A549 (cell line): ENCODE results near the gene STXBP2. TPM values are rescaled to one million over a fixed set of nuclear protein-coding genes. Genes with fewer than 3 reads are reported as not detected.

Experiments
- ATAC-seq, 2 experiments: fragments of 200-7000 bp in 1 of 2; fragments of >200 bp in 1 of 2; cut with Nextera tagmentation in 1 of 2; cut with Tn5 transposase in 1 of 2; 3 replicates each; pipeline versions ENCODE4 v1.8.0 to v1.9.1; 2018 to 2020; ENCODE audit warnings: mild to moderate bottlenecking in 1 of 2, moderate library complexity in 1 of 2
- CTCF ChIA-PET: fragments of 300-600 bp; sonication (Branson Sonifier 250); formaldehyde crosslinking; extraction: SDS; loops from one replicate; lab custom pipeline; 2021; ENCODE audit warnings: antibody characterized with exemption, inconsistent platforms; lab: Yijun Ruan, JAX
- POLR2A ChIA-PET: fragments of 350-600 bp; formaldehyde crosslinking; extraction: SDS; loops from one replicate; lab custom pipeline; 2021; ENCODE audit warnings: antibody characterized with exemption, inconsistent platforms; lab: Yijun Ruan, JAX
- DNase-seq, 2 experiments: peaks; one replicate each; pipeline versions ENCODE4 v3.0.0 to v3.0.0-alpha.2; 2011 to 2016; ENCODE audit warnings: low read depth in 1 of 2, low spot score in 1 of 2
- FAIRE-seq: peaks from 2 replicates; lab custom pipeline; 2011; peaks lifted over from hg19 to GRCh38; lab: Jason Lieb, UNC
- H3K27ac ChIP-seq, 2 experiments: fragments of >200 bp; sonication (Bioruptor Twin); formaldehyde crosslinking; 3 replicates each; pipeline ENCODE4 v1.5.1; 2016 to 2017
- H3K4me1 ChIP-seq: fragments of >200 bp; sonication (Bioruptor Twin); formaldehyde crosslinking; 3 replicates; pipeline ENCODE4 v1.6.1; 2016
- H3K4me2 ChIP-seq: fragments of >200 bp; sonication (Bioruptor Twin); formaldehyde crosslinking; 3 replicates; pipeline ENCODE4 v1.6.1; 2016
- H3K4me3 ChIP-seq: fragments of >200 bp; sonication (Bioruptor Twin); formaldehyde crosslinking; 3 replicates; pipeline ENCODE4 v1.5.1; 2016
- H3K9me3 ChIP-seq: fragments of >200 bp; sonication (Bioruptor Twin); formaldehyde crosslinking; 3 replicates; pipeline ENCODE4 v1.6.1; 2016
- BCL3 ChIP-seq: fragments of >200 bp; sonication (Bioruptor Twin); formaldehyde crosslinking; IDR thresholded peaks from 3 replicates; pipeline ENCODE4 v1.6.1; 2016
- BHLHE40 ChIP-seq: IDR thresholded peaks from 2 replicates; pipeline ENCODE4 v1.6.1; 2012; ENCODE audit warnings: low read depth, low read length, inconsistent platforms
- CBX2 ChIP-seq: fragments of 200-600 bp; sonication (generic); IDR thresholded peaks from 2 replicates; pipeline ENCODE4 v1.6.1; 2016; ENCODE audit warnings: low read depth, mild to moderate bottlenecking, borderline replicate concordance
- CBX8 ChIP-seq: fragments of 200-600 bp; sonication (generic); IDR thresholded peaks from 2 replicates; pipeline ENCODE4 v1.6.1; 2016
- CEBPB ChIP-seq, 2 experiments: fragments of >200 bp in 1 of 2; sonication (Bioruptor Twin) in 1 of 2; formaldehyde crosslinking in 1 of 2; IDR thresholded peaks; 2 replicates each; pipeline ENCODE4 v1.6.1; 2012 to 2016
- CHD2 ChIP-seq: fragments of 150-350 bp; IDR thresholded peaks from 2 replicates; pipeline ENCODE4 v1.6.1; 2014; ENCODE audit warnings: low read length; ENCODE audit not compliant: partially characterized antibody
- EP300 ChIP-seq, 2 experiments: fragments of >200 bp; sonication (Bioruptor Twin); formaldehyde crosslinking; IDR thresholded peaks; 2 replicates in 1 of 2; 3 replicates in 1 of 2; pipeline ENCODE4 v1.6.1; 2016 to 2017
- ESRRA ChIP-seq: fragments of 150-350 bp; IDR thresholded peaks from 2 replicates; pipeline ENCODE4 v1.6.1; 2014; ENCODE audit warnings: mild to moderate bottlenecking, low read length, borderline replicate concordance
- FOSB ChIP-seq: fragments of 250-450 bp; sonication (Bioruptor Pico); IDR thresholded peaks from 2 replicates; pipeline ENCODE4 v1.5.0; 2020; ENCODE audit warnings: mild to moderate bottlenecking, moderate library complexity
- FOSL2 ChIP-seq, 2 experiments: fragments of 450-650 bp in 1 of 2; fragments of >200 bp in 1 of 2; sonication (Bioruptor Twin) in 1 of 2; formaldehyde crosslinking; IDR thresholded peaks; 2 replicates each; pipeline versions ENCODE4 v1.5.0 to v1.6.1; 2016 to 2020; ENCODE audit warnings: mild to moderate bottlenecking in 1 of 2, moderate library complexity in 1 of 2
- GATA3 ChIP-seq: IDR thresholded peaks from 2 replicates; pipeline ENCODE4 v1.6.1; 2012; ENCODE audit warnings: borderline replicate concordance
- KDM1A ChIP-seq: fragments of 200-600 bp; sonication (generic); IDR thresholded peaks from 2 replicates; pipeline ENCODE4 v1.6.1; 2016; ENCODE audit warnings: low read depth, mild to moderate bottlenecking
- MAFK ChIP-seq: fragments of 450-650 bp; IDR thresholded peaks from 2 replicates; pipeline ENCODE4 v1.6.1; 2014; ENCODE audit not compliant: partially characterized antibody
- MAZ ChIP-seq: fragments of 150-350 bp; IDR thresholded peaks from 2 replicates; pipeline ENCODE4 v1.6.1; 2014; ENCODE audit warnings: antibody characterized with exemption, low read depth, low read length, borderline replicate concordance
- MYC ChIP-seq: IDR thresholded peaks from 2 replicates; pipeline ENCODE4 v1.6.1; 2012; ENCODE audit warnings: mild to moderate bottlenecking, inconsistent platforms, low read length, improper control_type of control experiment, borderline replicate concordance
- NPAS2 ChIP-seq: fragments of 250-450 bp; sonication (Bioruptor Pico); IDR thresholded peaks from 2 replicates; pipeline ENCODE4 v1.8.0; 2022; ENCODE audit warnings: mild to moderate bottlenecking, moderate library complexity, borderline replicate concordance
- NR3C1 ChIP-seq: fragments of >200 bp; sonication (Bioruptor Twin); formaldehyde crosslinking; IDR thresholded peaks from 3 replicates; pipeline ENCODE4 v1.6.1; 2017
- POLR2AphosphoS2 ChIP-seq: conservative IDR thresholded peaks from 2 replicates; pipeline ENCODE4 v1.6.1; 2012; ENCODE audit warnings: low read length, improper control_type of control experiment, inconsistent platforms
- RCOR1 ChIP-seq: fragments of 150-350 bp; IDR thresholded peaks from 2 replicates; pipeline ENCODE4 v1.6.1; 2014; ENCODE audit warnings: antibody characterized with exemption, low read length, low read depth
- REST ChIP-seq: fragments of 200-600 bp; sonication (generic); IDR thresholded peaks from 2 replicates; pipeline ENCODE4 v1.6.1; 2016; ENCODE audit warnings: antibody characterized with exemption, mild to moderate bottlenecking, moderate library complexity
- SMC3 ChIP-seq: fragments of >200 bp; sonication (Bioruptor Twin); formaldehyde crosslinking; IDR thresholded peaks from 3 replicates; pipeline ENCODE4 v1.6.1; 2018; ENCODE audit warnings: inconsistent platforms
- TFCP2L1 ChIP-seq: fragments of 250-450 bp; sonication (Bioruptor Pico); IDR thresholded peaks from 2 replicates; pipeline ENCODE4 v1.5.0; 2021; ENCODE audit warnings: mild to moderate bottlenecking
- ZC3H11A ChIP-seq: fragments of 450-650 bp; IDR thresholded peaks from 2 replicates; pipeline ENCODE4 v1.6.1; 2014; ENCODE audit warnings: antibody characterized with exemption, mild to moderate bottlenecking
- ZSCAN20 ChIP-seq: fragments of 250-450 bp; sonication (Bioruptor Pico); IDR thresholded peaks from 2 replicates; pipeline ENCODE4 v1.8.0; 2022; ENCODE audit warnings: mild to moderate bottlenecking, moderate library complexity
- WGBS: methylation state at CpG from one replicate; pipeline ENCODE4 v1.1.6; 2017; ENCODE audit errors: missing lambda C conversion rate; 5-methylcytosine and 5-hydroxymethylcytosine counted together
- polyA plus RNA-seq, 4 experiments: library from polyadenylated mRNA; depleted of rRNA in 3 of 4; stranded (reverse); fragments of >200 nt; fragmentation: RNase III in 1 of 4; extraction: RNeasy Plus Mini Kit Qiagen cat#74134 plus additional on column Dnase treatment in 1 of 4; gene quantifications; 2 replicates in 3 of 4; 3 replicates in 1 of 4; pipeline ENCODE4 v1.2.3, GENCODE V29; 2011 to 2017
- TF ChIP-seq, protein P1 (sequence below): fragments of >200 bp; sonication (Bioruptor Twin); formaldehyde crosslinking; IDR thresholded peaks from 3 replicates; pipeline ENCODE4 v1.5.1; 2016
- TF ChIP-seq, protein P2 (sequence below): IDR thresholded peaks from 2 replicates; pipeline ENCODE4 v1.6.1; 2012

STXBP2 gene
- polyA plus RNA-seq, 2 of the 4 experiments (the other 2 are of a cell fraction), result 41.4 to 47.2 TPM

GRCh38 chr19:7603919-7604318 is 33.0 kb upstream of the STXBP2 start:
- CTCF ChIA-PET, result interaction anchor here (2.0 kb wide), 1 partner anchor 36 kb away, joined by 7 read pairs; no protein-coding TSS in a partner anchor
- FAIRE-seq (no peak), ATAC-seq (no peak), DNase-seq (no peak)
- H3K9me3 ChIP-seq, result no peaks in the 10 kb centered on the region
- no peak overlapping the region for H3K4me2 ChIP-seq
- no peak overlapping the region for H3K27ac ChIP-seq
- H3K4me1 ChIP-seq, result no peaks in the 10 kb centered on the region
- WGBS, result 65% methylated on average over 9 of the region's 9 CpGs
- POLR2A ChIA-PET, result no interaction called here
- TF ChIP-seq NPAS2 (CRISPR knock-in tag) (no peak), BCL3 (no peak), ZC3H11A (no peak), CHD2 (no peak), MAZ (no peak), POLR2AphosphoS2 (no peak), FOSL2 (IDR thresholded peaks at IDR 0.05) (no peak), FOSL2 (CRISPR knock-in tag; IDR thresholded peaks at IDR 0.05) (no peak), ZSCAN20 (no peak), ESRRA (no peak), FOSB (no peak)
- TF ChIP-seq, protein P1, sequence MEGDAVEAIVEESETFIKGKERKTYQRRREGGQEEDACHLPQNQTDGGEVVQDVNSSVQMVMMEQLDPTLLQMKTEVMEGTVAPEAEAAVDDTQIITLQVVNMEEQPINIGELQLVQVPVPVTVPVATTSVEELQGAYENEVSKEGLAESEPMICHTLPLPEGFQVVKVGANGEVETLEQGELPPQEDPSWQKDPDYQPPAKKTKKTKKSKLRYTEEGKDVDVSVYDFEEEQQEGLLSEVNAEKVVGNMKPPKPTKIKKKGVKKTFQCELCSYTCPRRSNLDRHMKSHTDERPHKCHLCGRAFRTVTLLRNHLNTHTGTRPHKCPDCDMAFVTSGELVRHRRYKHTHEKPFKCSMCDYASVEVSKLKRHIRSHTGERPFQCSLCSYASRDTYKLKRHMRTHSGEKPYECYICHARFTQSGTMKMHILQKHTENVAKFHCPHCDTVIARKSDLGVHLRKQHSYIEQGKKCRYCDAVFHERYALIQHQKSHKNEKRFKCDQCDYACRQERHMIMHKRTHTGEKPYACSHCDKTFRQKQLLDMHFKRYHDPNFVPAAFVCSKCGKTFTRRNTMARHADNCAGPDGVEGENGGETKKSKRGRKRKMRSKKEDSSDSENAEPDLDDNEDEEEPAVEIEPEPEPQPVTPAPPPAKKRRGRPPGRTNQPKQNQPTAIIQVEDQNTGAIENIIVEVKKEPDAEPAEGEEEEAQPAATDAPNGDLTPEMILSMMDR, result no peak
- H3K4me3 ChIP-seq, result no peak overlapping the region

DNA sequence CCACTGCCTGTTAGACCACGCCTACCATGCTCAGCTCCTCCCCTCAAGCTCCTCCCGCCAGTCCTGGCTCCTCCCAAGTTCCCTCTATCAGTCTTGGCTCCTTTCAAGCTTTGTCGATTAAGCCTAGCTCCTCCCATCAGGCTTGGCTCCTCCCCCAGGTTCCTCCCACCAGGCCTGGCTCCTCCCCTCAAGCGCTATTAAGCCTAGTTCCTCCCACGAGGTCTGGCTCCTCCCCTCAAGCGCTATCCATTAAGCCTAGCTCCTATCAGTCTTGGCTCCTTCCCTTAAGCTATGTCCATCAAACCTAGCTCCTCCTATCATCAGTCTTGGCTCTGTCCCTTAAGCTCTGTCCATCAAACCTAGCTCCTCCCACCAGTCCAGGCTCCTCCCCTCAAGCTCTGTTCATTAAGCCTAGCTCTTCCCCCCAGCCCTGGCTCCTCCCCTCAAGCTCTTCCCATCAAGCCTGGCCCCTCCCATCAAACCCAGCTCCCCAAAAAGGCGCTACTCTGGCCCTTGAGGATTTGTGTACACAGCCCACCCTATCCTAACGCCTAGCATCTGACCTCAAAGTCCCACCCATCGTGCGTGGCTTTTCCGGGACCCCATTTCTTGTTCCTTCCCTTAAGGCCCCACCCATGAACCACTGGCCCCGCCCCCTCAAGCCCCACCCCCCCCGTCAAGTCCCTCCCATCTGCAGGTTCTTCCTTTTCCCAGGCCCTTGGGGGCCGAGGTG is 31.3 kb upstream of the STXBP2 start:
- ATAC-seq (peak; percentile 67 to 88), DNase-seq (peak in 1 of 2 experiments; percentile 72)
- CTCF ChIA-PET, result interaction anchor here (1.0 to 3.3 kb wide), 3 partner anchors 8 to 75 kb away, joined by 3 to 13 read pairs (median 3); partner anchors contain the start of gene TRAPPC5
- no peak overlapping the region for H3K4me2 ChIP-seq
- TF ChIP-seq RCOR1 (no peak), NR3C1 (no peak), MAFK (no peak), BHLHE40 (no peak), GATA3 (no peak), NPAS2 (CRISPR knock-in tag) (no peak)
- TF ChIP-seq, all 56 proteins: peak for 0
- POLR2A ChIA-PET, result interaction anchor here (1.0 to 1.2 kb wide), 2 partner anchors 24 to 32 kb away, joined by 3 to 5 read pairs; partner anchors contain the start of genes PET100 and XAB2
- Histone ChIP-seq H3K4me3 (no peak overlapping the region), H3K4me1 (no peaks in the 10 kb centered on the region), H3K9me3 (no peaks in the 10 kb centered on the region), H3K27ac (no peak overlapping the region)
- WGBS, result 48% methylated on average over 11 of the region's 14 CpGs
- no peak for FAIRE-seq

GRCh38 chr19:7606289-7606688 is 30.6 kb upstream of the STXBP2 start:
- H3K4me2 ChIP-seq, result no peak overlapping the region
- no peak for FAIRE-seq
- no peak overlapping the region for H3K4me3 ChIP-seq
- CTCF ChIA-PET, result interaction anchor here (1.7 to 3.3 kb wide), 2 partner anchors 9 to 75 kb away, joined by 3 to 13 read pairs; partner anchors contain the start of gene TRAPPC5
- no peak for ATAC-seq
- WGBS, result 88% methylated on average over 5 of the region's 17 CpGs
- POLR2A ChIA-PET, result no interaction called here
- H3K27ac ChIP-seq, result no peak overlapping the region
- no peak for DNase-seq
- H3K9me3 ChIP-seq, result no peaks in the 10 kb centered on the region
- no peaks in the 10 kb centered on the region for H3K4me1 ChIP-seq
- no peak for TF ChIP-seq CBX2
- TF ChIP-seq, protein P2, sequence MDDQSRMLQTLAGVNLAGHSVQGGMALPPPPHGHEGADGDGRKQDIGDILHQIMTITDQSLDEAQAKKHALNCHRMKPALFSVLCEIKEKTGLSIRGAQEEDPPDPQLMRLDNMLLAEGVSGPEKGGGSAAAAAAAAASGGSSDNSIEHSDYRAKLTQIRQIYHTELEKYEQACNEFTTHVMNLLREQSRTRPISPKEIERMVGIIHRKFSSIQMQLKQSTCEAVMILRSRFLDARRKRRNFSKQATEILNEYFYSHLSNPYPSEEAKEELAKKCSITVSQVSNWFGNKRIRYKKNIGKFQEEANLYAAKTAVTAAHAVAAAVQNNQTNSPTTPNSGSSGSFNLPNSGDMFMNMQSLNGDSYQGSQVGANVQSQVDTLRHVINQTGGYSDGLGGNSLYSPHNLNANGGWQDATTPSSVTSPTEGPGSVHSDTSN, result no peak
- no peak for TF ChIP-seq KDM1A
- no peak for TF ChIP-seq CEBPB (IDR thresholded peaks at IDR 0.05)
- TF ChIP-seq FOSB, result no peak
- TF ChIP-seq TFCP2L1, result no peak
- TF ChIP-seq EP300 (IDR thresholded peaks at IDR 0.05), result no peak
- TF ChIP-seq NR3C1, result no peak
- TF ChIP-seq BHLHE40, result no peak
- no peak for TF ChIP-seq MYC
- TF ChIP-seq MAFK, result no peak
- no peak for TF ChIP-seq CBX8
- no peak for TF ChIP-seq SMC3
- TF ChIP-seq REST, result no peak
